Fibroblast of villous mesenchyme (primary cell): ENCODE data around the gene SPRR2G. TPM values are rescaled to one million over a fixed set of nuclear protein-coding genes. Genes with fewer than 3 reads are reported as not detected.
"Not testable (repeated sequence)": the region's sequence is repeated elsewhere in the genome, so short reads cannot be mapped to it uniquely, and the experiment has no call there.

Source experiments
- DNase-seq: peaks from one replicate; pipeline ENCODE4 v3.0.0-alpha.2; 2010; ENCODE audit warnings: low read depth
- H3K4me3 ChIP-seq: 2 replicates; pipeline ENCODE4 v1.5.1; 2011; ENCODE audit warnings: low read depth, mild to moderate bottlenecking, low read length
- total RNA-seq: library from RNA; depleted of rRNA; stranded (reverse); fragments of >200 nt; gene quantifications from 2 replicates; pipeline ENCODE4 v1.2.3, GENCODE V29; 2012
- TF ChIP-seq, protein P1 (sequence below): IDR thresholded peaks from 2 replicates; pipeline ENCODE4 v1.5.1; 2012; ENCODE audit warnings: low read depth, mild to moderate bottlenecking, low read length; ENCODE audit not compliant: insufficient read depth

SPRR2G gene
- total RNA-seq: not detected in 2 replicates

DNA sequence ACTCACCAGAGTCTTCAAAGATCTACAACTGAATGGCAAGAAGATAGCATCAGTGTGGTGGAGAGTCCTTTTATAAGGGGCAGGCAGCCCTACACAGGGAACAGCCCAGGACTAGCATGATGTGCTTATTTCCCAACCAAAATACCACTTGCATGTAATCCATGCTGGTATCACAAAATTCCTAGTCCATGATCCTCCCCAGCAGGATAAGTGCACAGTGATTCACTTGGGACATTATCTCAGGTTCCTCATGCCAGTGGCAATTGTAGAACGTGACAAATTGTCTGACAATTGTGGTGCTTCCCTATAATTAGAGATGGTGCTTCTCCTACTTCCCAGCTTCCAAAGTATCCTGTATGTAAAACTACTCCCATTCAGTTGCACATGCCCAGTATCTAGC, at the start of gene SPRR2G:
SPRR2G (minus strand) TSS at position 45 of the 400 bp plus-strand sequence. CDS start 780 bp downstream, outside the sequence.
- no peak for DNase-seq
- TF ChIP-seq, protein P1, sequence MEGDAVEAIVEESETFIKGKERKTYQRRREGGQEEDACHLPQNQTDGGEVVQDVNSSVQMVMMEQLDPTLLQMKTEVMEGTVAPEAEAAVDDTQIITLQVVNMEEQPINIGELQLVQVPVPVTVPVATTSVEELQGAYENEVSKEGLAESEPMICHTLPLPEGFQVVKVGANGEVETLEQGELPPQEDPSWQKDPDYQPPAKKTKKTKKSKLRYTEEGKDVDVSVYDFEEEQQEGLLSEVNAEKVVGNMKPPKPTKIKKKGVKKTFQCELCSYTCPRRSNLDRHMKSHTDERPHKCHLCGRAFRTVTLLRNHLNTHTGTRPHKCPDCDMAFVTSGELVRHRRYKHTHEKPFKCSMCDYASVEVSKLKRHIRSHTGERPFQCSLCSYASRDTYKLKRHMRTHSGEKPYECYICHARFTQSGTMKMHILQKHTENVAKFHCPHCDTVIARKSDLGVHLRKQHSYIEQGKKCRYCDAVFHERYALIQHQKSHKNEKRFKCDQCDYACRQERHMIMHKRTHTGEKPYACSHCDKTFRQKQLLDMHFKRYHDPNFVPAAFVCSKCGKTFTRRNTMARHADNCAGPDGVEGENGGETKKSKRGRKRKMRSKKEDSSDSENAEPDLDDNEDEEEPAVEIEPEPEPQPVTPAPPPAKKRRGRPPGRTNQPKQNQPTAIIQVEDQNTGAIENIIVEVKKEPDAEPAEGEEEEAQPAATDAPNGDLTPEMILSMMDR: no peak
- H3K4me3 ChIP-seq: no peak within 1 kb of the TSS

- no peak overlapping the region for H3K4me3 ChIP-seq
- no peak for DNase-seq
- TF ChIP-seq, protein P1: no peak
Measured at GRCh38 chr1:153195216-153195615, 44.5 kb upstream of the SPRR2G start.

DNA sequence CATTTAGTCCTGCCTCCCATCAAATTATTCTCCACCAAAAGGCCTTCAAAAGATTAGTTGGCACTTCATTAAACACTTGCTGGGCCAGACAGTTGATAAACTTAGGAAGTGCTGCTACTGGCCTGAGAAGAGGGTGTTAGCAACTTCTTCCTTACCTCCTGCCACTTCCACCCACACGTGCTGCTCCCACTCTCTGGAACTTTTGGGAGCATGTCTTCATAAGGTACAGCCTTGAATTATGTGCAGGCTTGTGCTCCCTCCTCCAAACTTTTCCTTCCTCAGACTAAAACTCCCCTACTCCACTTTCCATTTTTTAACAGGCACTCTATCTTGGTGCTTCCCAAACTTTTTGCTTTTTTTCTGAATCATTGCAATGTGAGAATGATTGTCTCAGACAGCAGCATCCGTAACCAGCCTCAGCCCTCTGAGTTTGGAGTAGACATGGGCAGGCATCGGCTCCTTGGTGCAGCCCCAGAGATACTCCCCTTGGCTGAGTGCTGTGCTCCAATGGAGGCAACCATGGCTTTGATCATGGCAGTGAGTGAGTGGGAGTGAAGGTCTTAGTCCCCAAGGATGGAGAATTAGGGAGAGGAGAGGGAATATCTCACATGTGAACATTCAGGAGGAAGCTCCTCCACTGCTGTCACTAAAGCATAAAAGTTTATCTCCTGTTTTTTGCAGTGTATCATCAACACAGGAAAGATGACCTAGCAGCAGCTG, 43.8 kb upstream of the SPRR2G start:
- TF ChIP-seq, protein P1: no peak
- no peak for DNase-seq
- no peak overlapping the region for H3K4me3 ChIP-seq

DNA sequence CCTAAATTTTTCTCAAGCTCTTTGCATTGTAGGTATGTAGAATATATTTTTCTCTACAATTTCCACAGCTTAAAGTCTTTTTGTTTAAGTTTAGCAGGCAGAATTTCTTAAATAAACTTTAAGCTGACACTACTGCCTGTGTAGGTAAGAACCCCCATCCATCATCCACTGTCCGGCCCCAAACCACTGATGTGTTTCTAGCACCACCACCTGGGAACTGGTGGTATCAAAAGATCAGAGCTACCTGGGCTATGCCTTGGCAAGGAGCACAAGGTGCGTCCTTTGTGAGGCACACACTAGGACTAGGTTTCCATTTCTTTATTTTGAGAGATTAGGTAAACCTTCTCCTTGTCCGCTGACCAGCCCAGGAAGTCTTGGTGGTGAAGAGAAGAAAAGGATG, 42.0 kb upstream of the SPRR2G start:
- TF ChIP-seq, protein P1: no peak
- no peak for DNase-seq
- no peak overlapping the region for H3K4me3 ChIP-seq

GRCh38 chr1:153190373-153190772, 39.7 kb upstream of the SPRR2G start:
- H3K4me3 ChIP-seq: no peak overlapping the region
- DNase-seq: no peak
- TF ChIP-seq, protein P1: no peak

DNA sequence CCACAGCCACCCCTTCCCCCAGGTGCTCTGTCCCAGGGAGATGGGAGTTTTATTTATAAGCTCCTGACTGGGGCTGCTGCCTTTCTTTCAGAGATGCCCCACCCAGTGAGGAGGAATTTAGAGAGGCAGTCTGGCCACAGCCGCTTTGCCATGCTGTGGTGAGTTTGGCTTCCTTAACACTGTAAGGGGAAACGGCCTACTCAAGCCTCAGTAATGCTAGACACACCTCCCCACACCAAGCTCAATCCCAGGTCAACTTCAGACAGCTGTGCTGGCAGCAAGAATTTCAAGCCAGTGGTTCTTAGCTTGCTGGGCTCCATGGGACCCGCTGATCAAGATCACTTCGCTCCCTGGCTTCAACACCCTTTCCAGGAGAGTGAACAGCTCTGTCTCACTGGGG, 37.6 kb upstream of the SPRR2G start:
- H3K4me3 ChIP-seq, DNase-seq: not testable (repeated sequence)

DNA sequence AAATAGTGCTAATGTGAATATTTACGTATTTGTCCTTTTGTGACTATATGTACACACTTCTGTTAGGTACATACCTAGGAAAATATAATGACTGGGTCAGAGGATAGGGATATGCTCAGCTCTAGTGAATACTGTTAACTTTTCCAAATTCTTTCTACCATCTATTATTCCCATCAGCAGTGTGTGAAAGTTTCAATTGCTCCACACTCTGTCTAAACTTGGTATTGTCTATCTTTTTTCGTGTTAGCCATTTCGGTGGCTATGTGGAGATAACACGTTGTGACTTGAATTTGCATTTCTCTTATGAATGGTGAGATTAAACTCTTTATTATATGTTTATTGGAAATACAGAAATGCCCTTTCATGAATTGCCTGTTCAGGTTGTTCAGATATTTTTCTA, 29.9 kb upstream of the SPRR2G start:
- no peak overlapping the region for H3K4me3 ChIP-seq
- TF ChIP-seq, protein P1: no peak
- no peak for DNase-seq
